K562 treated with DMSO at 1 percent for 24 hours (cell line): ENCODE data around the gene TSC1. TPM values are rescaled to one million over a fixed set of nuclear protein-coding genes. Genes with fewer than 3 reads are reported as not detected.

ENCODE experiments used
- total RNA-seq: library from RNA; unstranded; fragments of 300-600 nt; gene quantifications from 2 replicates; pipeline ENCODE4 v1.2.3, GENCODE V29; 2022; ENCODE audit warnings: low read depth; ENCODE audit not compliant: insufficient read depth

TSC1 gene
- total RNA-seq = 11.8 and 13.4 TPM in 2 replicates

DNA sequence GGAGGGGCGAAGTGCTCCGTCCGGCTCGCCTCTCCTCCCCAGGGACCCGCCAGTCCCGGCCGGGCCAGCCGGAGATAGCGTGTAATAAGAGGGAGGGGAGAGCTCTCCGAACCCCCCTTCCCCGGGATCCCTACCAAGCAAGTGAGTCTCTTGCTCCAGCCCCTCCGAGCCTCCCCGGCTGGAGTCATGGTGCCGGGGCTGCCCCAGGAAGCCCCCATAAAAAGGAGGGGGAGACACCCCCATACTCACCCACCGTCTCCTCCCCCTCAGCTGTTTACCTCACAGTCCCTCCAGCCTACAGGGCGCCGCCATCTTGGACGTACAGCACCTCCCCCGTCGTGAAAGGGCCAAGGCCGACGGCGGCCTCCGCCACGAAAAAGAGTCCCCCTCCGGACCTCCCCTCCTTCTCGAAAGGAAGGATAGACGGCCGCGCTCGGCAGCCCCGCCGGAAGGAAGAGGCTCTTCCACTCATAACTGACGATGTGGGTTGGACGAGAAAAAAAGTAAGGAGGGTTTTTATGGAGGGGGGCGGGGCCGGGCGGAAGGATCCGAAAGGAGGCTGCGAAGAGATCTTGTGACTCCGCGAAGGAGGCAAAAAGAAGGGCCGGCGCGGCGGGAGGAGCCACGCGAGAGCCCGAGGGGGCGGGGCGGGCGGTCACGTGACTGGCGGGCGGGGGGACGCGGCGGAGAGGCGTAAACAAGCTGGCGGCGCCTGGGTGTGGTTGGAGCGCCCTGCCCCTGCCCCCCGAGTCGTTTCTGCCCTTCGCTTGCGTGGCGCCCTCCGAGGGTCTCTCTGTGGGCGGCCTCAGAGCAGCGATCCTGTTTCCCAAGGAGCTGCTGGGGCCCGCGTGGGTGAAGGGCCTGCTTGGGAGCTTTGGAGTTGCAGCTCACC is at the start of gene TSC1:
TSC1 (minus strand) TSS at position 323 of the 892 bp plus-strand sequence. CDS start 15,744 bp downstream, outside the sequence.

GRCh38 chr9:132978451-132979131 is 34.2 kb upstream of the TSC1 start, which contains the start of gene GFI1B:
Gene GFI1B (plus strand): TSS chr9:132978694. CDS start chr9:132986679, 7,985 bp downstream.

GRCh38 chr9:132878695-132879456 is 65.5 kb downstream of the TSC1 start, which contains the start of gene SPACA9:
Gene SPACA9 (plus strand): TSS chr9:132878898. CDS start chr9:132883948, 5,050 bp downstream.

DNA sequence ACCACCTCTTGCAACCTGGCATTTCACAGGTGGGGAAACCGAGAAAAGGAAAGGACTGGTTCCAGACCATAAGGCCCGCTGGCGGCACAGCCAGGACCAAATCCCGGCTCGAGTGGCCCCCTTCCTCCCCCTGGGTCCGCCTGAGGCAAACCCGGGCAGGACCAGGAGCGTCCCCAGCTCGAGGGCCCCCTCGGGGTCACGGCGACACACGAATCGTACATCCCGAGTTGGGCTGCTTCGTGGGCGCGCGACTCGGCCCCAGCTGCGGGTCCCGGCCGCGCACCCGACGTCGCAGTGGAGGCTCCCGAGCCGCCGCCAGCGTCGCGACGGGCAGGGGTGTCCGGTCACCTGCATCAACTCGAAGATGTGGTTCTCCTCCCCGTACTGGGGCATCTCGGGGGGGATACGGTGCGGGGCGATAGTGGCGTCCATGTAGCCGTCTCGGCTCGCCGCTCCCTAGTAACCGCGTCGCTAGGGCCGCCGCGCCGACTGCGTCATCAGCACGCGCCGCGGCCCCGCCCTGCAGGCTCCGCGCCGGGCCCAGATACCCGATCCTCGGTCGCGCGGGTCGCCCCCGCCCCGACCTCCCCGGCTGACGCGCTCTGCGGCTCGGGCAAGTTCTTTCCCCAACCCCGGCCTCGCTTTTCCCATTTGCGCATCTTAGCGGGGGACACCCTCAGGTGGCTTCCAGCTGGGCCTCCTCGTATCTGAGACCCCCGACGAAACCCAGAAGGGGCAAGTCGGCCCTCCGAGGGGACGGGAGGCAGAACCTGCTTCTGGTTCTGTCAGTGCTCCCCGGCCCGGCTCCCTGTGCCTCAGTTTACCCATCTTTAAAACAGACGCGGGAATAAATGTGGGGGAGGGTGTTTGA is 66.4 kb downstream of the TSC1 start, which contains the start of gene AK8:
AK8 (minus strand) TSS at position 461 of the 871 bp plus-strand sequence; CDS start at position 432, 29 bp downstream.

Other genes with a start within 250 kb of the TSC1 start
- gene AK8, start 66.3 kb downstream of the TSC1 start, total RNA-seq = 1.1 TPM in 1 of 2 replicates, not detected in the other
- 1.8 and 2.1 TPM in 2 replicates for gene SPACA9, start 65.7 kb downstream of the TSC1 start, total RNA-seq
- gene GFI1B, start 34.1 kb upstream of the TSC1 start, total RNA-seq = 47.0 and 60.5 TPM in 2 replicates
- 109 and 110 TPM in 2 replicates for gene GTF3C5, start 86.4 kb upstream of the TSC1 start, total RNA-seq
- gene CEL, start 117.4 kb upstream of the TSC1 start, total RNA-seq = 1.5 TPM in 2 replicates
- gene RALGDS, start 176.6 kb upstream of the TSC1 start, total RNA-seq = 41.1 and 53.9 TPM in 2 replicates
- gene GBGT1, start 219.3 kb upstream of the TSC1 start, total RNA-seq = 20.6 and 20.7 TPM in 2 replicates